Measurements from ENCODE around the gene MAPK8.

The MAPK8 gene

GRCh38 chr10:48306265-48306869 lies at the start of gene MAPK8:
Gene MAPK8, plus strand, starts transcription at chr10:48306677. Its CDS starts 94,984 bp downstream, at chr10:48401661.
- peak within 1 kb of the TSS; percentile 80 for H3K4me3 ChIP-seq (ENCODE audit: low read length)
- DNase-seq (ENCODE audit: low read depth) = peak; percentile 84
- TF ChIP-seq CTCF (conservative IDR thresholded peaks at IDR 0.05; ENCODE audit: low read length) = no peak

- no peak for TF ChIP-seq CTCF (conservative IDR thresholded peaks at IDR 0.05; ENCODE audit: low read length)
- no peak overlapping the region for H3K4me3 ChIP-seq (ENCODE audit: low read length)
- peak; percentile 14 for DNase-seq (ENCODE audit: low read depth)
Observed at GRCh38 chr10:48257407-48257961, 49.0 kb upstream of the MAPK8 start.

- no peak overlapping the region for H3K4me3 ChIP-seq (ENCODE audit: low read length)
- no peak for TF ChIP-seq CTCF (conservative IDR thresholded peaks at IDR 0.05; ENCODE audit: low read length)
- no peak for DNase-seq (ENCODE audit: low read depth)
Observed at GRCh38 chr10:48258105-48258504, 48.4 kb upstream of the MAPK8 start.

- DNase-seq (ENCODE audit: low read depth) = no peak
- H3K4me3 ChIP-seq (ENCODE audit: low read length) = no peak overlapping the region
- no peak for TF ChIP-seq CTCF (conservative IDR thresholded peaks at IDR 0.05; ENCODE audit: low read length)
Observed at GRCh38 chr10:48266528-48266927, 39.9 kb upstream of the MAPK8 start.

- DNase-seq (ENCODE audit: low read depth) = no peak
- no peak overlapping the region for H3K4me3 ChIP-seq (ENCODE audit: low read length)
- TF ChIP-seq CTCF (conservative IDR thresholded peaks at IDR 0.05; ENCODE audit: low read length) = no peak
Observed at GRCh38 chr10:48271047-48271730, 35.3 kb upstream of the MAPK8 start.

- TF ChIP-seq CTCF (conservative IDR thresholded peaks at IDR 0.05; ENCODE audit: low read length) = no peak
- DNase-seq (ENCODE audit: low read depth) = no peak
- no peak overlapping the region for H3K4me3 ChIP-seq (ENCODE audit: low read length)
Observed at GRCh38 chr10:48272682-48273081, 33.8 kb upstream of the MAPK8 start.

GRCh38 chr10:48273741-48274140 lies 32.7 kb upstream of the MAPK8 start:
- TF ChIP-seq CTCF (conservative IDR thresholded peaks at IDR 0.05; ENCODE audit: low read length) = no peak
- no peak for DNase-seq (ENCODE audit: low read depth)
- no peak overlapping the region for H3K4me3 ChIP-seq (ENCODE audit: low read length)

Data from AG10803 (cell line).